ENCODE results near the gene ATAD3B.

GRCh38 chr1:1531947-1532346 is 60.4 kb downstream of the ATAD3B start:
- no peak for TF ChIP-seq ZNF707 (tag by site-specific recombination; IDR thresholded peaks at IDR 0.05)
- no peak for TF ChIP-seq ZNF274 (IDR thresholded peaks at IDR 0.05; ENCODE audit: low read length)
- no peak for TF ChIP-seq ZNF274 (tag by site-specific recombination; IDR thresholded peaks at IDR 0.05; ENCODE audit: borderline replicate concordance)
- TF ChIP-seq ZNF239 (tag by site-specific recombination; IDR thresholded peaks at IDR 0.05), result no peak
- TF ChIP-seq ZNF830 (tag by site-specific recombination; IDR thresholded peaks at IDR 0.05; ENCODE audit: low read depth), result no peak
- no peak for TF ChIP-seq SP3 (tag by site-specific recombination; IDR thresholded peaks at IDR 0.05)
- no peak for TF ChIP-seq ZNF776 (tag by site-specific recombination; IDR thresholded peaks at IDR 0.05; ENCODE audit: borderline replicate concordance)
- TF ChIP-seq CTCF (tag by site-specific recombination; IDR thresholded peaks at IDR 0.05), result no peak
- TF ChIP-seq ZBTB7A (tag by site-specific recombination; IDR thresholded peaks at IDR 0.05; ENCODE audit: low read depth), result no peak
- no peak for TF ChIP-seq ATF2 (tag by site-specific recombination; IDR thresholded peaks at IDR 0.05; ENCODE audit: low read depth)
- TF ChIP-seq PRDM10 (tag by site-specific recombination; IDR thresholded peaks at IDR 0.05), result no peak
- no peak for TF ChIP-seq SCRT1 (tag by site-specific recombination; IDR thresholded peaks at IDR 0.05; ENCODE audit: borderline replicate concordance)
- TF ChIP-seq ZNF639 (tag by site-specific recombination; IDR thresholded peaks at IDR 0.05), result no peak

Measured in HEK293 (cell line).